OCI-LY7 (cell line): ENCODE data around the gene PAK3. TPM values are rescaled to one million over a fixed set of nuclear protein-coding genes. Genes with fewer than 3 reads are reported as not detected.

ENCODE experiments used
- BruUV-seq: library from RNA; stranded (reverse); fragments of 400-500 nt; replicated peaks from 2 replicates; lab custom pipeline; 2021; lab: Mats Ljungman, UMichigan
- CTCF ChIA-PET: fragments of 300-600 bp; sonication (Branson Sonifier 250); formaldehyde crosslinking; loops from one replicate; lab custom pipeline; 2022; ENCODE audit warnings: antibody characterized with exemption; ENCODE audit not compliant: unreplicated experiment; lab: Charles Lee
- POLR2A ChIA-PET: fragments of 300-600 bp; sonication (Branson Sonifier 250); formaldehyde crosslinking; loops from one replicate; lab custom pipeline; 2022; ENCODE audit warnings: antibody characterized with exemption; lab: Charles Lee
- DNase-seq: peaks from one replicate; pipeline ENCODE4 v3.0.0-alpha.2; 2015; ENCODE audit warnings: low spot score
- H2AFZ ChIP-seq: fragments of 200-600 bp; sonication (generic), shearing (Covaris generic); 2 replicates; pipeline ENCODE4 v1.6.1; 2014; ENCODE audit warnings: mild to moderate bottlenecking, antibody characterized with exemption, low read length, moderate library complexity
- H3K27ac ChIP-seq: fragments of 200-600 bp; sonication (generic); 2 replicates; pipeline ENCODE4 v1.5.1; 2014; ENCODE audit warnings: mixed run types, low read depth, mild to moderate bottlenecking, moderate library complexity, low read length, inconsistent platforms; ENCODE audit not compliant: poor library complexity, severe bottlenecking
- H3K36me3 ChIP-seq: fragments of 200-600 bp; sonication (generic); 2 replicates; pipeline ENCODE4 v1.6.1; 2014; ENCODE audit warnings: mild to moderate bottlenecking, antibody characterized with exemption, low read length, moderate library complexity, mixed read lengths; ENCODE audit not compliant: insufficient read depth
- H3K4me1 ChIP-seq: fragments of 200-600 bp; sonication (generic); 2 replicates; pipeline ENCODE4 v1.5.1; 2014; ENCODE audit warnings: mild to moderate bottlenecking, low read length; ENCODE audit not compliant: insufficient read depth, poor library complexity, severe bottlenecking
- H3K4me2 ChIP-seq: fragments of 200-600 bp; sonication (generic); 2 replicates; pipeline ENCODE4 v1.6.1; 2014; ENCODE audit warnings: mild to moderate bottlenecking, low read length
- H3K4me3 ChIP-seq: fragments of 200-600 bp; sonication (generic); 2 replicates; pipeline ENCODE4 v1.5.1; 2014; ENCODE audit warnings: mild to moderate bottlenecking, low read depth, low read length; ENCODE audit not compliant: poor library complexity, severe bottlenecking
- H3K79me2 ChIP-seq: fragments of 200-600 bp; sonication (generic); 2 replicates; pipeline ENCODE4 v1.6.1; 2016; ENCODE audit warnings: low read depth, mild to moderate bottlenecking, low read length, moderate library complexity, mixed read lengths; ENCODE audit not compliant: insufficient read depth
- H3K9me2 ChIP-seq: fragments of 200-600 bp; sonication (generic); 2 replicates; pipeline ENCODE4 v1.6.1; 2016; ENCODE audit warnings: mild to moderate bottlenecking, low read length, mixed read lengths; ENCODE audit not compliant: insufficient read depth
- H3K9me3 ChIP-seq: fragments of 200-600 bp; sonication (generic); 2 replicates; pipeline ENCODE4 v1.6.1; 2014; ENCODE audit warnings: mild to moderate bottlenecking, mixed run types, low read length, mixed read lengths
- H4K20me1 ChIP-seq: fragments of 200-600 bp; sonication (generic); 2 replicates; pipeline ENCODE4 v1.6.1; 2014; ENCODE audit warnings: mild to moderate bottlenecking, antibody characterized with exemption, low read length, moderate library complexity, mixed read lengths; ENCODE audit not compliant: insufficient read depth
- CTCF ChIP-seq: fragments of 200-600 bp; sonication (generic); conservative IDR thresholded peaks from 2 replicates; pipeline ENCODE4 v1.5.1; 2014; ENCODE audit warnings: mild to moderate bottlenecking, antibody characterized with exemption, low read length, moderate library complexity, mixed read lengths
- EZH2phosphoT487 ChIP-seq: fragments of 200-600 bp; sonication (generic); IDR thresholded peaks from 2 replicates; pipeline ENCODE4 v1.6.1; 2018; ENCODE audit warnings: low read depth, borderline replicate concordance, mild to moderate bottlenecking, mixed run types, antibody characterized with exemption, low read length, moderate library complexity, mixed read lengths
- intact Hi-C: fragments of 100-400 bp; cut with micrococcal nuclease; formaldehyde crosslinking; loops from one replicate; pipeline ENCODE4 v1.10.0; 2022; ENCODE audit not compliant: unreplicated experiment
- total RNA-seq, 2 experiments: library from RNA; depleted of rRNA in 1 of 2; stranded (reverse); fragments of >200 nt in 1 of 2; shearing (Covaris generic) in 1 of 2; gene quantifications; 2 replicates each; pipeline ENCODE4 v1.2.3, GENCODE V29; 2014 to 2022

Gene PAK3
- total RNA-seq, 2 experiments from 2014 or later = not detected

- Histone ChIP-seq H2AFZ (no peak overlapping the region), H3K79me2 (no peaks in the 10 kb centered on the region), H4K20me1 (no peaks in the 10 kb centered on the region), H3K4me3 (no peak overlapping the region), H3K9me3 (no peaks in the 10 kb centered on the region), H3K9me2 (no peaks in the 10 kb centered on the region), H3K27ac (no peak overlapping the region), H3K4me1 (no peaks in the 10 kb centered on the region), H3K36me3 (no peaks in the 10 kb centered on the region), H3K4me2 (no peak overlapping the region)
- no peak for DNase-seq
- no TSS peak for BruUV-seq
- intact Hi-C loops = no loop called here
- TF ChIP-seq EZH2phosphoT487 (no peak), CTCF (no peak)
- CTCF ChIA-PET = no interaction called here
- POLR2A ChIA-PET = no interaction called here
Measured at GRCh38 chrX:111191598-111191997, 95.6 kb downstream of the PAK3 start.

- TF ChIP-seq CTCF (no peak), EZH2phosphoT487 (no peak)
- intact Hi-C loops = no loop called here
Measured at GRCh38 chrX:111199505-111199904, 103.5 kb downstream of the PAK3 start.

GRCh38 chrX:111200327-111200726, 104.3 kb downstream of the PAK3 start:
- TF ChIP-seq EZH2phosphoT487 = no peak
- no peak for TF ChIP-seq CTCF
- H3K36me3 ChIP-seq = no peaks in the 10 kb centered on the region
- H3K27ac ChIP-seq = no peak overlapping the region
- DNase-seq = no peak
- no peak overlapping the region for H3K4me2 ChIP-seq
- no TSS peak for BruUV-seq
- no peaks in the 10 kb centered on the region for H3K9me3 ChIP-seq
- H4K20me1 ChIP-seq = no peaks in the 10 kb centered on the region
- H2AFZ ChIP-seq = no peak overlapping the region
- H3K9me2 ChIP-seq = no peaks in the 10 kb centered on the region
- no peaks in the 10 kb centered on the region for H3K79me2 ChIP-seq
- no peak overlapping the region for H3K4me3 ChIP-seq
- H3K4me1 ChIP-seq = no peaks in the 10 kb centered on the region
- intact Hi-C loops = no loop called here
- ChIA-PET POLR2A (no interaction called here), CTCF (no interaction called here)

More at GRCh38 chrX:111199505-111199904, 103.5 kb downstream of the PAK3 start:
- Histone ChIP-seq H2AFZ (no peak overlapping the region), H3K4me2 (no peak overlapping the region), H3K79me2 (no peaks in the 10 kb centered on the region), H3K9me3 (no peaks in the 10 kb centered on the region), H3K36me3 (no peaks in the 10 kb centered on the region), H3K27ac (no peak overlapping the region), H3K4me3 (no peak overlapping the region), H3K9me2 (no peaks in the 10 kb centered on the region), H4K20me1 (no peaks in the 10 kb centered on the region), H3K4me1 (no peaks in the 10 kb centered on the region)
- BruUV-seq = no TSS peak
- ChIA-PET POLR2A (no interaction called here), CTCF (no interaction called here)
- DNase-seq = no peak
